WTC11 (cell line): ENCODE measurements around the gene PDZRN4. TPM values are rescaled to one million over a fixed set of nuclear protein-coding genes. Genes with fewer than 3 reads are reported as not detected.
A peak's percentile ranks its signal among the peaks of the same experiment; 100 is the strongest.

Source experiments
- ATAC-seq: fragments of 200-7000 bp; cut with Tn5 transposase; 2 replicates; pipeline ENCODE4 v1.10.0; 2021; ENCODE audit warnings: mild to moderate bottlenecking, moderate library complexity
- CTCF ChIA-PET: fragments of 300-600 bp; sonication (Branson Sonifier 250); formaldehyde crosslinking; loops from one replicate; lab custom pipeline; 2021; ENCODE audit warnings: antibody characterized with exemption; lab: Charles Lee
- POLR2A ChIA-PET: fragments of 350-600 bp; sonication (Branson Sonifier 250); formaldehyde crosslinking; loops from one replicate; lab custom pipeline; 2021; ENCODE audit warnings: antibody characterized with exemption; lab: Charles Lee
- DNase-seq: peaks from one replicate; pipeline ENCODE4 v3.0.0; 2021; ENCODE audit warnings: low spot score
- H3K27ac Mint-ChIP-seq: 2 replicates; pipeline ENCODE4 v1.8.0; 2021; ENCODE audit warnings: mixed read lengths
- H3K27me3 Mint-ChIP-seq: 2 replicates; pipeline ENCODE4 v1.8.0; 2021; ENCODE audit warnings: low read depth, mild to moderate bottlenecking, moderate library complexity, mixed read lengths
- H3K36me3 Mint-ChIP-seq: 2 replicates; pipeline ENCODE4 v1.8.0; 2021; ENCODE audit warnings: mixed read lengths
- H3K4me1 Mint-ChIP-seq: 2 replicates; pipeline ENCODE4 v1.8.0; 2022; ENCODE audit warnings: mixed read lengths
- H3K4me3 Mint-ChIP-seq: 2 replicates; pipeline ENCODE4 v1.8.0; 2021; ENCODE audit warnings: mild to moderate bottlenecking, moderate library complexity, mixed read lengths
- H3K9me3 Mint-ChIP-seq: 2 replicates; pipeline ENCODE4 v1.8.0; 2021; ENCODE audit warnings: mixed read lengths
- CREB1 ChIP-seq: sonication (generic); formaldehyde crosslinking; IDR thresholded peaks from 2 replicates; pipeline ENCODE4 v1.8.0; 2023; ENCODE audit warnings: mild to moderate bottlenecking, missing genetic modification reagents
- ELF4 ChIP-seq: sonication (generic); formaldehyde crosslinking; IDR thresholded peaks from 2 replicates; pipeline ENCODE4 v1.8.1; 2022; ENCODE audit warnings: low read depth, mild to moderate bottlenecking, moderate library complexity, missing genetic modification reagents
- FOXK1 ChIP-seq: sonication (generic); formaldehyde crosslinking; IDR thresholded peaks from 2 replicates; pipeline ENCODE4 v1.8.0; 2022; ENCODE audit warnings: mild to moderate bottlenecking, moderate library complexity, missing genetic modification reagents
- HMGA2 ChIP-seq: fragments of 250-450 bp; sonication (Bioruptor Pico); IDR thresholded peaks from 2 replicates; pipeline ENCODE4 v1.4.0; 2021; ENCODE audit warnings: mild to moderate bottlenecking, moderate library complexity
- KAT7 ChIP-seq: sonication (generic); formaldehyde crosslinking; IDR thresholded peaks from 2 replicates; pipeline ENCODE4 v1.8.1; 2023; ENCODE audit warnings: missing genetic modification reagents, mild to moderate bottlenecking, borderline replicate concordance
- MXD4 ChIP-seq: fragments of 250-450 bp; sonication (Bioruptor Pico); IDR thresholded peaks from 2 replicates; pipeline ENCODE4 v1.8.0; 2021; ENCODE audit warnings: mild to moderate bottlenecking, moderate library complexity, borderline replicate concordance
- MYBL2 ChIP-seq: sonication (generic); formaldehyde crosslinking; IDR thresholded peaks from 2 replicates; pipeline ENCODE4 v1.8.1; 2023; ENCODE audit warnings: mild to moderate bottlenecking, moderate library complexity, missing genetic modification reagents
- NFYB ChIP-seq: sonication (generic); formaldehyde crosslinking; conservative IDR thresholded peaks from 2 replicates; pipeline ENCODE4 v1.8.0; 2022; ENCODE audit warnings: low read depth, missing genetic modification reagents
- NR2C2 ChIP-seq: sonication (generic); formaldehyde crosslinking; IDR thresholded peaks from 2 replicates; pipeline ENCODE4 v1.8.0; 2022; ENCODE audit warnings: mild to moderate bottlenecking, missing genetic modification reagents
- OVOL2 ChIP-seq: fragments of 250-450 bp; sonication (Bioruptor Pico); IDR thresholded peaks from 2 replicates; pipeline ENCODE4 v1.9.0; 2021; ENCODE audit warnings: mild to moderate bottlenecking, borderline replicate concordance
- SMAD3 ChIP-seq: sonication (generic); formaldehyde crosslinking; IDR thresholded peaks from 2 replicates; pipeline ENCODE4 v1.8.0; 2022; ENCODE audit warnings: missing genetic modification reagents, mild to moderate bottlenecking, borderline replicate concordance
- SMAD4 ChIP-seq: sonication (generic); formaldehyde crosslinking; IDR thresholded peaks from 2 replicates; pipeline ENCODE4 v1.8.0; 2022; ENCODE audit warnings: mild to moderate bottlenecking, missing genetic modification reagents
- ZBTB21 ChIP-seq: sonication (generic); formaldehyde crosslinking; IDR thresholded peaks from 2 replicates; pipeline ENCODE4 v1.8.1; 2023; ENCODE audit warnings: mild to moderate bottlenecking, missing genetic modification reagents, borderline replicate concordance
- total RNA-seq: library from RNA; stranded (reverse); gene quantifications from 3 replicates; pipeline ENCODE4 v1.2.3, GENCODE V29; 2021
- TF ChIP-seq, protein P1 (sequence below): sonication (generic); formaldehyde crosslinking; IDR thresholded peaks from 2 replicates; pipeline ENCODE4 v1.8.0; 2022; ENCODE audit warnings: mild to moderate bottlenecking, missing genetic modification reagents
- TF ChIP-seq, protein P2 (sequence below): fragments of 250-450 bp; sonication (Bioruptor Pico); IDR thresholded peaks from 2 replicates; pipeline ENCODE4 v1.8.0; 2021; ENCODE audit warnings: mild to moderate bottlenecking
- TF ChIP-seq, protein P3 (sequence below): sonication (generic); formaldehyde crosslinking; IDR thresholded peaks from 2 replicates; pipeline ENCODE4 v1.8.1; 2023; ENCODE audit warnings: mild to moderate bottlenecking, missing genetic modification reagents
- TF ChIP-seq, protein P4 (sequence below): fragments of 250-450 bp; sonication (Bioruptor Pico); IDR thresholded peaks from 2 replicates; pipeline ENCODE4 v1.9.0; 2021; ENCODE audit warnings: mild to moderate bottlenecking
- TF ChIP-seq, protein P5 (sequence below): sonication (generic); formaldehyde crosslinking; IDR thresholded peaks from 2 replicates; pipeline ENCODE4 v1.8.0; 2022; ENCODE audit warnings: missing genetic modification reagents
- TF ChIP-seq, protein P6 (sequence below): sonication (generic); formaldehyde crosslinking; IDR thresholded peaks from 2 replicates; pipeline ENCODE4 v1.8.0; 2023; ENCODE audit warnings: missing genetic modification reagents
- TF ChIP-seq, protein P7 (sequence below): fragments of 250-450 bp; sonication (Bioruptor Pico); IDR thresholded peaks from 2 replicates; pipeline ENCODE4 v1.9.0; 2021; ENCODE audit warnings: mild to moderate bottlenecking, borderline replicate concordance

Gene PDZRN4
- total RNA-seq, 1 experiment from 2014 or later, result 0.09 TPM

DNA sequence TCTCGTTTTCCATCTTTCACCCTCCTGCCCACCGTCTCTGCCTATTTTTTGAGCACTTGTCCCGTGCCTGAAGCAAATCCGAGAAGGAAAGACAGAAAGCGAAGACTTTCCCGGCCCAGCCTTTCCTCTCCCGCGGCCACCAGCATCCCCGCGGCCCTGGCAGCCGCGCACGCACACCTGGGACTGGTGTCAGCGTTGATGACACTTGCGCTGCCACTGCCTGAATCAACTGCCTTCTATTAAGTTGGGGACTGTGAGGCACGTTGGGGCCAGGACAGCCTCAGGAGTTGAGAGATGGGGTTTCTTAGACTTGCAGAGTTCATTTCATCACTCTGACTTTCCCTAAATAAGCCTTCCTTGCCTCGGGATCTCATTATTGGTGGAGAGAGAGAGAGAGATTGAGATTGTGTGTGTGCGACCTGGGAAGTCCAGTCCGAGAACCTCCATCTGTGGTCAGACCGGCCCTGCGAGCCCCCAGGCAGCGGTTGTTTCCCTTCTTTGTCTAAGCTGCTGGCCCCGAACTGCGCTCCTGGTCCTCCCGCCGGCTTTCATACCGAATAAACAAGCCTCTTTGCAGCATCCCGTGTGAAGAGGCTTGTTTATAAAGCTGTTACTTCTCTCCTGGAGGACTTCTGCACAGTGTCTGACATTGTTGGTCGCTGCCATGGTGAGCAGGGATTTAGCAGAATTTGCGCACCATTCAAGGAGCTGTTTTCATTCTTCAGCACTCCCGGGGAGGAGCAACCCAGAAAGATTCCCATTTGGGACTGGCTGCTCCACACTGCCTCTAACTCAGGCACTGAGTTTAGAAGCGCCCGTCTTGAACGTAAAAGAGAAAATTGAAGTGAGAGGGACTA lies 1.5 kb downstream of the PDZRN4 start:
- Mint-ChIP-seq H3K4me3 (peak overlapping the region; percentile 69), H3K27ac (no peak overlapping the region), H3K27me3 (peaks cover 52% of the 10 kb centered on the region), H3K4me1 (peaks cover 19% of the 10 kb centered on the region), H3K9me3 (no peaks in the 10 kb centered on the region), H3K36me3 (no peaks in the 10 kb centered on the region)
- peak; percentile 27 for DNase-seq
- CTCF ChIA-PET, result interaction anchor here (0.7 to 1.5 kb wide), 13 partner anchors 8 to 834 kb away, joined by 3 to 9 read pairs (median 3); no protein-coding TSS in a partner anchor
- TF ChIP-seq MXD4 (CRISPR knock-in tag) (no peak), HMGA2 (no peak), CREB1 (CRISPR knock-in tag) (no peak), ELF4 (no peak), FOXK1 (CRISPR knock-in tag) (no peak), SMAD4 (no peak), NFYB (CRISPR knock-in tag) (no peak), KAT7 (CRISPR knock-in tag) (no peak), SMAD3 (no peak), ZBTB21 (CRISPR knock-in tag) (no peak), NR2C2 (CRISPR knock-in tag) (no peak), MYBL2 (CRISPR knock-in tag) (no peak), OVOL2 (CRISPR knock-in tag) (no peak)
- TF ChIP-seq, protein P1, sequence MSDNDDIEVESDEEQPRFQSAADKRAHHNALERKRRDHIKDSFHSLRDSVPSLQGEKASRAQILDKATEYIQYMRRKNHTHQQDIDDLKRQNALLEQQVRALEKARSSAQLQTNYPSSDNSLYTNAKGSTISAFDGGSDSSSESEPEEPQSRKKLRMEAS (CRISPR knock-in tag), result no peak
- TF ChIP-seq, protein P2, sequence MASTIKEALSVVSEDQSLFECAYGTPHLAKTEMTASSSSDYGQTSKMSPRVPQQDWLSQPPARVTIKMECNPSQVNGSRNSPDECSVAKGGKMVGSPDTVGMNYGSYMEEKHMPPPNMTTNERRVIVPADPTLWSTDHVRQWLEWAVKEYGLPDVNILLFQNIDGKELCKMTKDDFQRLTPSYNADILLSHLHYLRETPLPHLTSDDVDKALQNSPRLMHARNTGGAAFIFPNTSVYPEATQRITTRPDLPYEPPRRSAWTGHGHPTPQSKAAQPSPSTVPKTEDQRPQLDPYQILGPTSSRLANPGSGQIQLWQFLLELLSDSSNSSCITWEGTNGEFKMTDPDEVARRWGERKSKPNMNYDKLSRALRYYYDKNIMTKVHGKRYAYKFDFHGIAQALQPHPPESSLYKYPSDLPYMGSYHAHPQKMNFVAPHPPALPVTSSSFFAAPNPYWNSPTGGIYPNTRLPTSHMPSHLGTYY (CRISPR knock-in tag), result no peak
- TF ChIP-seq, protein P3, sequence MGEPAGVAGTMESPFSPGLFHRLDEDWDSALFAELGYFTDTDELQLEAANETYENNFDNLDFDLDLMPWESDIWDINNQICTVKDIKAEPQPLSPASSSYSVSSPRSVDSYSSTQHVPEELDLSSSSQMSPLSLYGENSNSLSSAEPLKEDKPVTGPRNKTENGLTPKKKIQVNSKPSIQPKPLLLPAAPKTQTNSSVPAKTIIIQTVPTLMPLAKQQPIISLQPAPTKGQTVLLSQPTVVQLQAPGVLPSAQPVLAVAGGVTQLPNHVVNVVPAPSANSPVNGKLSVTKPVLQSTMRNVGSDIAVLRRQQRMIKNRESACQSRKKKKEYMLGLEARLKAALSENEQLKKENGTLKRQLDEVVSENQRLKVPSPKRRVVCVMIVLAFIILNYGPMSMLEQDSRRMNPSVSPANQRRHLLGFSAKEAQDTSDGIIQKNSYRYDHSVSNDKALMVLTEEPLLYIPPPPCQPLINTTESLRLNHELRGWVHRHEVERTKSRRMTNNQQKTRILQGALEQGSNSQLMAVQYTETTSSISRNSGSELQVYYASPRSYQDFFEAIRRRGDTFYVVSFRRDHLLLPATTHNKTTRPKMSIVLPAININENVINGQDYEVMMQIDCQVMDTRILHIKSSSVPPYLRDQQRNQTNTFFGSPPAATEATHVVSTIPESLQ (CRISPR knock-in tag), result no peak
- TF ChIP-seq, protein P4, sequence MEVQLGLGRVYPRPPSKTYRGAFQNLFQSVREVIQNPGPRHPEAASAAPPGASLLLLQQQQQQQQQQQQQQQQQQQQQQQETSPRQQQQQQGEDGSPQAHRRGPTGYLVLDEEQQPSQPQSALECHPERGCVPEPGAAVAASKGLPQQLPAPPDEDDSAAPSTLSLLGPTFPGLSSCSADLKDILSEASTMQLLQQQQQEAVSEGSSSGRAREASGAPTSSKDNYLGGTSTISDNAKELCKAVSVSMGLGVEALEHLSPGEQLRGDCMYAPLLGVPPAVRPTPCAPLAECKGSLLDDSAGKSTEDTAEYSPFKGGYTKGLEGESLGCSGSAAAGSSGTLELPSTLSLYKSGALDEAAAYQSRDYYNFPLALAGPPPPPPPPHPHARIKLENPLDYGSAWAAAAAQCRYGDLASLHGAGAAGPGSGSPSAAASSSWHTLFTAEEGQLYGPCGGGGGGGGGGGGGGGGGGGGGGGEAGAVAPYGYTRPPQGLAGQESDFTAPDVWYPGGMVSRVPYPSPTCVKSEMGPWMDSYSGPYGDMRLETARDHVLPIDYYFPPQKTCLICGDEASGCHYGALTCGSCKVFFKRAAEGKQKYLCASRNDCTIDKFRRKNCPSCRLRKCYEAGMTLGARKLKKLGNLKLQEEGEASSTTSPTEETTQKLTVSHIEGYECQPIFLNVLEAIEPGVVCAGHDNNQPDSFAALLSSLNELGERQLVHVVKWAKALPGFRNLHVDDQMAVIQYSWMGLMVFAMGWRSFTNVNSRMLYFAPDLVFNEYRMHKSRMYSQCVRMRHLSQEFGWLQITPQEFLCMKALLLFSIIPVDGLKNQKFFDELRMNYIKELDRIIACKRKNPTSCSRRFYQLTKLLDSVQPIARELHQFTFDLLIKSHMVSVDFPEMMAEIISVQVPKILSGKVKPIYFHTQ, result no peak
- TF ChIP-seq, protein P5, sequence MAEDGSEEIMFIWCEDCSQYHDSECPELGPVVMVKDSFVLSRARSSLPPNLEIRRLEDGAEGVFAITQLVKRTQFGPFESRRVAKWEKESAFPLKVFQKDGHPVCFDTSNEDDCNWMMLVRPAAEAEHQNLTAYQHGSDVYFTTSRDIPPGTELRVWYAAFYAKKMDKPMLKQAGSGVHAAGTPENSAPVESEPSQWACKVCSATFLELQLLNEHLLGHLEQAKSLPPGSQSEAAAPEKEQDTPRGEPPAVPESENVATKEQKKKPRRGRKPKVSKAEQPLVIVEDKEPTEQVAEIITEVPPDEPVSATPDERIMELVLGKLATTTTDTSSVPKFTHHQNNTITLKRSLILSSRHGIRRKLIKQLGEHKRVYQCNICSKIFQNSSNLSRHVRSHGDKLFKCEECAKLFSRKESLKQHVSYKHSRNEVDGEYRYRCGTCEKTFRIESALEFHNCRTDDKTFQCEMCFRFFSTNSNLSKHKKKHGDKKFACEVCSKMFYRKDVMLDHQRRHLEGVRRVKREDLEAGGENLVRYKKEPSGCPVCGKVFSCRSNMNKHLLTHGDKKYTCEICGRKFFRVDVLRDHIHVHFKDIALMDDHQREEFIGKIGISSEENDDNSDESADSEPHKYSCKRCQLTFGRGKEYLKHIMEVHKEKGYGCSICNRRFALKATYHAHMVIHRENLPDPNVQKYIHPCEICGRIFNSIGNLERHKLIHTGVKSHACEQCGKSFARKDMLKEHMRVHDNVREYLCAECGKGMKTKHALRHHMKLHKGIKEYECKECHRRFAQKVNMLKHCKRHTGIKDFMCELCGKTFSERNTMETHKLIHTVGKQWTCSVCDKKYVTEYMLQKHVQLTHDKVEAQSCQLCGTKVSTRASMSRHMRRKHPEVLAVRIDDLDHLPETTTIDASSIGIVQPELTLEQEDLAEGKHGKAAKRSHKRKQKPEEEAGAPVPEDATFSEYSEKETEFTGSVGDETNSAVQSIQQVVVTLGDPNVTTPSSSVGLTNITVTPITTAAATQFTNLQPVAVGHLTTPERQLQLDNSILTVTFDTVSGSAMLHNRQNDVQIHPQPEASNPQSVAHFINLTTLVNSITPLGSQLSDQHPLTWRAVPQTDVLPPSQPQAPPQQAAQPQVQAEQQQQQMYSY, result no peak
- TF ChIP-seq, protein P6, sequence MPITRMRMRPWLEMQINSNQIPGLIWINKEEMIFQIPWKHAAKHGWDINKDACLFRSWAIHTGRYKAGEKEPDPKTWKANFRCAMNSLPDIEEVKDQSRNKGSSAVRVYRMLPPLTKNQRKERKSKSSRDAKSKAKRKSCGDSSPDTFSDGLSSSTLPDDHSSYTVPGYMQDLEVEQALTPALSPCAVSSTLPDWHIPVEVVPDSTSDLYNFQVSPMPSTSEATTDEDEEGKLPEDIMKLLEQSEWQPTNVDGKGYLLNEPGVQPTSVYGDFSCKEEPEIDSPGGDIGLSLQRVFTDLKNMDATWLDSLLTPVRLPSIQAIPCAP (CRISPR knock-in tag), result no peak
- TF ChIP-seq, protein P7, sequence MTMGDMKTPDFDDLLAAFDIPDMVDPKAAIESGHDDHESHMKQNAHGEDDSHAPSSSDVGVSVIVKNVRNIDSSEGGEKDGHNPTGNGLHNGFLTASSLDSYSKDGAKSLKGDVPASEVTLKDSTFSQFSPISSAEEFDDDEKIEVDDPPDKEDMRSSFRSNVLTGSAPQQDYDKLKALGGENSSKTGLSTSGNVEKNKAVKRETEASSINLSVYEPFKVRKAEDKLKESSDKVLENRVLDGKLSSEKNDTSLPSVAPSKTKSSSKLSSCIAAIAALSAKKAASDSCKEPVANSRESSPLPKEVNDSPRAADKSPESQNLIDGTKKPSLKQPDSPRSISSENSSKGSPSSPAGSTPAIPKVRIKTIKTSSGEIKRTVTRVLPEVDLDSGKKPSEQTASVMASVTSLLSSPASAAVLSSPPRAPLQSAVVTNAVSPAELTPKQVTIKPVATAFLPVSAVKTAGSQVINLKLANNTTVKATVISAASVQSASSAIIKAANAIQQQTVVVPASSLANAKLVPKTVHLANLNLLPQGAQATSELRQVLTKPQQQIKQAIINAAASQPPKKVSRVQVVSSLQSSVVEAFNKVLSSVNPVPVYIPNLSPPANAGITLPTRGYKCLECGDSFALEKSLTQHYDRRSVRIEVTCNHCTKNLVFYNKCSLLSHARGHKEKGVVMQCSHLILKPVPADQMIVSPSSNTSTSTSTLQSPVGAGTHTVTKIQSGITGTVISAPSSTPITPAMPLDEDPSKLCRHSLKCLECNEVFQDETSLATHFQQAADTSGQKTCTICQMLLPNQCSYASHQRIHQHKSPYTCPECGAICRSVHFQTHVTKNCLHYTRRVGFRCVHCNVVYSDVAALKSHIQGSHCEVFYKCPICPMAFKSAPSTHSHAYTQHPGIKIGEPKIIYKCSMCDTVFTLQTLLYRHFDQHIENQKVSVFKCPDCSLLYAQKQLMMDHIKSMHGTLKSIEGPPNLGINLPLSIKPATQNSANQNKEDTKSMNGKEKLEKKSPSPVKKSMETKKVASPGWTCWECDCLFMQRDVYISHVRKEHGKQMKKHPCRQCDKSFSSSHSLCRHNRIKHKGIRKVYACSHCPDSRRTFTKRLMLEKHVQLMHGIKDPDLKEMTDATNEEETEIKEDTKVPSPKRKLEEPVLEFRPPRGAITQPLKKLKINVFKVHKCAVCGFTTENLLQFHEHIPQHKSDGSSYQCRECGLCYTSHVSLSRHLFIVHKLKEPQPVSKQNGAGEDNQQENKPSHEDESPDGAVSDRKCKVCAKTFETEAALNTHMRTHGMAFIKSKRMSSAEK (CRISPR knock-in tag), result no peak
- ATAC-seq, result peak; percentile 22
- POLR2A ChIA-PET, result interaction anchor here (0.8 kb wide), 1 partner anchor 126 kb away, joined by 3 read pairs; no protein-coding TSS in a partner anchor
